DMS79 (cell line): ENCODE data around the gene UBR1.
"Not testable (repeated sequence)": the region's sequence is repeated elsewhere in the genome, so short reads cannot be mapped to it uniquely, and the experiment has no call there.

ENCODE experiments used
- DNase-seq: peaks from one replicate; lab custom pipeline; 2025; lab: John Stamatoyannopoulos, UW

Gene UBR1

GRCh38 chr15:42973114-42973513 is 132.7 kb downstream of the UBR1 start:
- DNase-seq, result no peak

- no peak for DNase-seq
These were observed 134.0 kb downstream of the UBR1 start for GRCh38 chr15:42971830-42972229.

- DNase-seq, result no peak
These were observed 141.4 kb downstream of the UBR1 start for GRCh38 chr15:42964476-42964875.

GRCh38 chr15:42955518-42955917 is 150.3 kb downstream of the UBR1 start:
- DNase-seq, result no peak

GRCh38 chr15:42954291-42954690 is 151.5 kb downstream of the UBR1 start:
- no peak for DNase-seq

- not testable (repeated sequence) for DNase-seq
These were observed 156.9 kb downstream of the UBR1 start for GRCh38 chr15:42948898-42949297.

GRCh38 chr15:42940527-42940926 is 165.3 kb downstream of the UBR1 start:
- no peak for DNase-seq

GRCh38 chr15:42939841-42940240 is 166.0 kb downstream of the UBR1 start:
- DNase-seq, result no peak

- no peak for DNase-seq
These were observed 168.7 kb downstream of the UBR1 start for GRCh38 chr15:42937143-42937542.

- no peak for DNase-seq
These were observed 171.8 kb downstream of the UBR1 start for GRCh38 chr15:42933886-42934667.

- no peak for DNase-seq
These were observed 172.9 kb downstream of the UBR1 start for GRCh38 chr15:42932833-42933515.

GRCh38 chr15:42931702-42932486 is 173.9 kb downstream of the UBR1 start:
- DNase-seq, result no peak

GRCh38 chr15:42929306-42929848 is 176.5 kb downstream of the UBR1 start:
- no peak for DNase-seq

- no peak for DNase-seq
These were observed 184.5 kb downstream of the UBR1 start for GRCh38 chr15:42921342-42921731.

GRCh38 chr15:42920519-42921341 is 185.1 kb downstream of the UBR1 start, which contains the start of gene TTBK2:
Gene TTBK2, minus strand, starts transcription at chr15:42920778. Its CDS starts 42,161 bp downstream, at chr15:42878617.
- peak; percentile 86 for DNase-seq

- no peak for DNase-seq
These were observed 185.9 kb downstream of the UBR1 start for GRCh38 chr15:42919799-42920518.

GRCh38 chr15:42919308-42919707 is 186.5 kb downstream of the UBR1 start:
- DNase-seq, result no peak

- DNase-seq, result no peak
These were observed 187.8 kb downstream of the UBR1 start for GRCh38 chr15:42918047-42918446.

GRCh38 chr15:42915654-42916315 is 190.1 kb downstream of the UBR1 start:
- no peak for DNase-seq
